HepG2 (cell line): ENCODE results near the gene DHX34. TPM values are rescaled to one million over a fixed set of nuclear protein-coding genes. Genes with fewer than 3 reads are reported as not detected.
A peak's percentile ranks its signal among the peaks of the same experiment; 100 is the strongest.

ENCODE experiments used
- GATA4 ChIP-seq: sonication (generic); IDR thresholded peaks from 2 replicates; pipeline ENCODE4 v1.6.1; 2016; ENCODE audit warnings: antibody characterized with exemption, low read depth, borderline replicate concordance
- GPN1 ChIP-seq: sonication (generic); formaldehyde crosslinking; IDR thresholded peaks from 2 replicates; pipeline ENCODE4 v1.5.1; 2020; ENCODE audit warnings: missing genetic modification reagents, borderline replicate concordance
- IKZF5 ChIP-seq: IDR thresholded peaks from 2 replicates; pipeline ENCODE4 v1.6.1; 2018; ENCODE audit warnings: missing genetic modification reagents, mild to moderate bottlenecking, missing compliant biosample characterization
- RERE ChIP-seq: IDR thresholded peaks from 2 replicates; pipeline ENCODE4 v1.6.1; 2016; ENCODE audit warnings: low read depth, missing genetic modification reagents, missing compliant biosample characterization
- RNF219 ChIP-seq: sonication (generic); formaldehyde crosslinking; IDR thresholded peaks from 2 replicates; pipeline ENCODE4 v1.5.0; 2020; ENCODE audit warnings: mild to moderate bottlenecking, missing genetic modification reagents
- ZKSCAN8 ChIP-seq: IDR thresholded peaks from 2 replicates; pipeline ENCODE4 v1.6.1; 2016; ENCODE audit warnings: borderline replicate concordance, missing genetic modification reagents, missing compliant biosample characterization
- ZMAT3 ChIP-seq: sonication (generic); formaldehyde crosslinking; conservative IDR thresholded peaks from 2 replicates; pipeline ENCODE4 v1.7.0; 2021; ENCODE audit warnings: missing genetic modification reagents
- ZNF740 ChIP-seq: sonication (generic); formaldehyde crosslinking; IDR thresholded peaks from 2 replicates; pipeline ENCODE4 v1.4.0; 2020; ENCODE audit warnings: missing genetic modification reagents
- ZSCAN20 ChIP-seq: sonication (generic); formaldehyde crosslinking; IDR thresholded peaks from 2 replicates; pipeline ENCODE4 v1.4.0; 2020; ENCODE audit warnings: missing genetic modification reagents, mild to moderate bottlenecking, borderline replicate concordance
- polyA plus RNA-seq, 8 experiments: library from polyadenylated mRNA; depleted of rRNA in 3 of 8; stranded (reverse) in 7 of 8; unstranded in 1 of 8; fragments of >200 nt; fragmentation: Illumina TruSeq in 4 of 8; extraction: Trizol in 4 of 8; gene quantifications; 2 replicates each; pipeline versions ENCODE4 v1.2.1 to v1.2.3, GENCODE V29; 2011 to 2016; ENCODE audit warnings: low read depth in 4 of 8, missing spikeins in 1 of 8, mixed read lengths in 1 of 8; ENCODE audit not compliant: insufficient read depth in 1 of 8
- total RNA-seq, 5 experiments: library from RNA; depleted of rRNA; stranded (reverse); fragments of >200 nt; fragmentation: Illumina TruSeq; extraction: Trizol; gene quantifications; 2 replicates each; pipeline ENCODE4 v1.2.3, GENCODE V29; 2016; ENCODE audit warnings: low read depth in 1 of 5

Gene DHX34
- total and polyA plus RNA-seq, 2 of the 13 experiments (the other 11 are each of a cell fraction or from before 2014, with no cell fraction given): 9.2 to 12.0 TPM

GRCh38 chr19:47315125-47315821, 33.8 kb upstream of the DHX34 start (continued):
- TF ChIP-seq ZNF740 (CRISPR knock-in tag) (peak; percentile 92), RNF219 (no peak), ZSCAN20 (CRISPR knock-in tag) (no peak), ZMAT3 (no peak; the same call in 1 of the 2 replicates), GATA4 (peak; percentile 37; the same call in 1 of the 2 replicates), RERE (CRISPR knock-in tag) (peak; percentile 65), IKZF5 (peak; percentile 76; the same call in 1 of the 2 replicates), ZKSCAN8 (CRISPR knock-in tag) (peak; percentile 81), GPN1 (CRISPR knock-in tag) (no peak)
